Inferior parietal cortex (tissue), 1 donor: ENCODE data around the gene LCE3A.

Source experiments
- DNase-seq: peaks from one replicate; pipeline ENCODE4 v3.0.0-alpha.2; 2016; ENCODE audit errors: extremely low spot score

LCE3A gene

GRCh38 chr1:152577168-152577567 lies 45.7 kb downstream of the LCE3A start:
- DNase-seq = no peak
